ENCODE results near the gene VPREB3. TPM values are rescaled to one million over a fixed set of nuclear protein-coding genes. Genes with fewer than 3 reads are reported as not detected.

Gene VPREB3
- total RNA-seq, 1 experiment from 2014 or later = 0.88 TPM

- Histone ChIP-seq H3K36me3 (ENCODE audit: insufficient read depth, low read length, poor library complexity, severe bottlenecking) (no peaks in the 10 kb centered on the region), H3K9me3 (ENCODE audit: low read depth, low read length, poor library complexity, severe bottlenecking) (no peaks in the 10 kb centered on the region), H3K27me3 (replicated peaks; ENCODE audit: insufficient read depth, low read depth, low read length, poor library complexity) (no peaks in the 10 kb centered on the region), H3K4me3 (ENCODE audit: low read depth, low read length, poor library complexity, severe bottlenecking) (no peak overlapping the region), H3K27ac (ENCODE audit: low read depth, low read length, poor library complexity, severe bottlenecking) (no peak overlapping the region), H3K4me1 (ENCODE audit: insufficient read depth, low read length, poor library complexity, severe bottlenecking) (peaks cover 5% of the 10 kb centered on the region)
- POLR2A ChIA-PET (ENCODE audit: low non-redundant PET) = no interaction called here
- CTCF ChIA-PET = no interaction called here
- TF ChIP-seq CTCF (conservative IDR thresholded peaks at IDR 0.05; ENCODE audit: low read depth, low read length) = no peak
- no peak for TF ChIP-seq EZH2 (IDR thresholded peaks at IDR 0.05; ENCODE audit: borderline replicate concordance, low read depth, low read length, poor library complexity, severe bottlenecking)
- DNase-seq (ENCODE audit: low spot score) = no peak
- no TSS peak for BruUV-seq (replicated peaks)
- intact Hi-C loops (cut with micrococcal nuclease; ENCODE audit: unreplicated experiment) = no loop called here
These were observed 24.3 kb upstream of the VPREB3 start for GRCh38 chr22:23778577-23778900.

DNA sequence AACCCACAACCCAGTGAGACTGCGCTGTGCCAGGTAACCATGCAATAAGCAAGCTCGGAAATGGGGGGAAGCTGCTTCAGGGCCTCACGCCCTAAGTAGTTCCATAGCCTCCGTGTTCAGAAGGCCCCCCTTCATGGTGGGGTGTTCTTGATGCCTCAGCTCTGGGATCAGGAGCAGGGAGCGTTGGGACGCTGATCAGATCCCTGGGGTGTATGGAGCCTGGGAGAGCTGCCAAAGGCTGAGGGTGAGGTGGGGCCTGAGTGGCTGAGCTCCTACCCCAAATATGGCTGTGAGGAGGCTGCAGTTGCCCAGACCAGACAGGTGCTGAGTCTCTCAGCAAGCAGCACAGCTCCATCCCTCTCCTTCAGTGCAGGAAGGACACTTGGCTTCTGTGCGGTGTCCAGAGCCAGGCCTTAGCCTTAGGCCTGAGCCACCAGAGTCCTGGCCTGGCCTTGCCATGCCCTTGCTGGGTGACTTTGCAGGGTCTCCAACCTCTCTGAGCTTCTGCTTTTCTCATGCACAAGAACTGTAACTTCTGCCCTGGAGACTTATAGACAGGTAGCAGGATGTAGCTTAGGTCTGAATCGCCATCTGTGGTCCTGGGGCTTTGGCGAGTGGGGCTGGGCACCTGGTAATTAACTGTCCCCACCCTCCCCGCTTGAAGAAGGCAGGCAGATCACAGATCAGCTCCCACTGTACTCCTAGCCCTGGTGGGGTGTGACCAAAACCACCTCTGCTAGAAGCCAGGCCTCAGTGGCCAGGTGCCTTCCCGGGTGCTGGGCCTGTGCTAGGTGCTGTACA is 23.8 kb upstream of the VPREB3 start:
- peaks cover 5% of the 10 kb centered on the region for H3K4me1 ChIP-seq (ENCODE audit: insufficient read depth, low read length, poor library complexity, severe bottlenecking)
- no peaks in the 10 kb centered on the region for H3K9me3 ChIP-seq (ENCODE audit: low read depth, low read length, poor library complexity, severe bottlenecking)
- peak; percentile 48 for DNase-seq (ENCODE audit: low spot score)
- CTCF ChIA-PET = interaction anchor here (0.6 kb wide), 1 partner anchor 237 kb away, joined by 3 read pairs; no protein-coding TSS in a partner anchor
- no peaks in the 10 kb centered on the region for H3K36me3 ChIP-seq (ENCODE audit: insufficient read depth, low read length, poor library complexity, severe bottlenecking)
- no peak for TF ChIP-seq CTCF (conservative IDR thresholded peaks at IDR 0.05; ENCODE audit: low read depth, low read length)
- no peak for TF ChIP-seq EZH2 (IDR thresholded peaks at IDR 0.05; ENCODE audit: borderline replicate concordance, low read depth, low read length, poor library complexity, severe bottlenecking)
- no peaks in the 10 kb centered on the region for H3K27me3 ChIP-seq (replicated peaks; ENCODE audit: insufficient read depth, low read depth, low read length, poor library complexity)
- H3K4me3 ChIP-seq (ENCODE audit: low read depth, low read length, poor library complexity, severe bottlenecking) = no peak overlapping the region
- intact Hi-C loops (cut with micrococcal nuclease; ENCODE audit: unreplicated experiment) = no loop called here
- POLR2A ChIA-PET (ENCODE audit: low non-redundant PET) = interaction anchor here (0.6 kb wide), 1 partner anchor 8 kb away, joined by 4 read pairs; no protein-coding TSS in a partner anchor
- no peak overlapping the region for H3K27ac ChIP-seq (ENCODE audit: low read depth, low read length, poor library complexity, severe bottlenecking)
- BruUV-seq (replicated peaks) = no TSS peak

DNA sequence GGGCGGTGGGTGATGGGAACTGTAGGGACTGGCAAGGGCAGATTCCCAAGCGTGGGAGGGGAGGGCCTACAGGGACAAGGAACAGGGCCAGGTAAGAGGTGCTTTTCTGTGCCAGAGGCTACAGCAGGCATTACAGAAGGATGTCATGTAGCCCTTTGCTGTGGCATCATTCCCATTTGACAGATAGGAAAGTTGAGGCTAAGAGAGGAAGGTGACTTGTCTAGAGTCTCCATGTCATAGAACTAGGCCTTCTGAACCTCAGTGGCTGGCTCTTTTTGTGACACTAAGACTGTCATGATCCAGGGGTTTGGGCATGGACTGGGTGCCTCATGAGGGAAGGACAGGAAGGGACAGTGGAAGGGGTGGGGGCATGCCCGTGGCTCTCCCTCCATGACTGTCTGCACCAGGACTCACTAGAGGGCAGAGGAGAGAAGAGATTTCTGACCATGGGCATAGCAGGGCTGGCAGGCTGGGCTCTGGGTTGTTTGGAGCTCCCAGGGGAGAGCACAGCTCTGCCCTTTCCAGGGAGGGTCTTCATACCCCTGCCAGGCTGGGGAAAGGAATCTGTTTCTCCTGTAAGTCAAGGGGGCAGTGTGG is 21.7 kb upstream of the VPREB3 start:
- DNase-seq (ENCODE audit: low spot score) = no peak
- H3K36me3 ChIP-seq (ENCODE audit: insufficient read depth, low read length, poor library complexity, severe bottlenecking) = no peaks in the 10 kb centered on the region
- no peak overlapping the region for H3K27ac ChIP-seq (ENCODE audit: low read depth, low read length, poor library complexity, severe bottlenecking)
- H3K9me3 ChIP-seq (ENCODE audit: low read depth, low read length, poor library complexity, severe bottlenecking) = no peaks in the 10 kb centered on the region
- POLR2A ChIA-PET (ENCODE audit: low non-redundant PET) = no interaction called here
- peaks cover 9% of the 10 kb centered on the region for H3K4me1 ChIP-seq (ENCODE audit: insufficient read depth, low read length, poor library complexity, severe bottlenecking)
- no peak overlapping the region for H3K4me3 ChIP-seq (ENCODE audit: low read depth, low read length, poor library complexity, severe bottlenecking)
- no peak for TF ChIP-seq EZH2 (IDR thresholded peaks at IDR 0.05; ENCODE audit: borderline replicate concordance, low read depth, low read length, poor library complexity, severe bottlenecking)
- H3K27me3 ChIP-seq (replicated peaks; ENCODE audit: insufficient read depth, low read depth, low read length, poor library complexity) = no peaks in the 10 kb centered on the region
- CTCF ChIA-PET = no interaction called here
- intact Hi-C loops (cut with micrococcal nuclease; ENCODE audit: unreplicated experiment) = no loop called here
- BruUV-seq (replicated peaks) = no TSS peak

All from A673 (cell line).